ENCODE measurements around the gene MCF2L. TPM values are rescaled to one million over a fixed set of nuclear protein-coding genes. Genes with fewer than 3 reads are reported as not detected.

MCF2L gene
- total RNA-seq, 4 donors from 2014 or later, result 18.4 to 173 (median 57.6) TPM

DNA sequence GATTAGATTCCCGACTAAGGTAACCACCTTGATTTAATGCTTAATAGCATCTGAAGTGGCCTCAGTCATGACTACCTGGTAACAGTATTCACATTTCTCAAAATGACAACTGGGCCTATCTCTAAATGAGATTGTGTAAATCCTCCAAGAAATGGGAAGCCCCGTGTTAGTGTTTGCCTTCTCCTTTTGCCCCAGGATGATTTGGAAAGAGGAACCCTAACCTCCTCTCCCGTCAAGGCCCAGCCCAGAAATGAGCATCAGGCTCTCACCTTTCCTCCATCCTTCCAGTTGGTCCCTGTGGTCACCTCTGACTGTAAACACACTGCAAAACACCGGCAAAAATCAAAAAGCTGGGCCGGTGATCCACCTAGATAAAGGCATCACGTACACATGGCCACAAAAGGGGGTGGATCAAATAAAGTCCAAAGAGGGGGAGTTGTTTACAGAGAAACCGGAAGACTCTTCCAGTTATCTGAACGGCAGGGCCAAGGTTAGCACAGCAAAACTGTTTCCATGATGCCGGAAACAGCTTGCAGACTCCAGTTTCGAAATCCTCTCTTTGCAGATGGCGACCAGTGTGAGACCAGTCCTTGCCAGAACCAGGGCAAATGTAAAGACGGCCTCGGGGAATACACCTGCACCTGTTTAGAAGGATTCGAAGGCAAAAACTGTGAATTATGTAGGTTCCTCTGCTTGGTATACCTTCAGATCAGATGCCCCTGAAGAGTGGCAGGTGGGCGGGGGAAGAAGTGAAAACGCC, 170.0 kb downstream of the MCF2L start:
- TF ChIP-seq, protein P1, sequence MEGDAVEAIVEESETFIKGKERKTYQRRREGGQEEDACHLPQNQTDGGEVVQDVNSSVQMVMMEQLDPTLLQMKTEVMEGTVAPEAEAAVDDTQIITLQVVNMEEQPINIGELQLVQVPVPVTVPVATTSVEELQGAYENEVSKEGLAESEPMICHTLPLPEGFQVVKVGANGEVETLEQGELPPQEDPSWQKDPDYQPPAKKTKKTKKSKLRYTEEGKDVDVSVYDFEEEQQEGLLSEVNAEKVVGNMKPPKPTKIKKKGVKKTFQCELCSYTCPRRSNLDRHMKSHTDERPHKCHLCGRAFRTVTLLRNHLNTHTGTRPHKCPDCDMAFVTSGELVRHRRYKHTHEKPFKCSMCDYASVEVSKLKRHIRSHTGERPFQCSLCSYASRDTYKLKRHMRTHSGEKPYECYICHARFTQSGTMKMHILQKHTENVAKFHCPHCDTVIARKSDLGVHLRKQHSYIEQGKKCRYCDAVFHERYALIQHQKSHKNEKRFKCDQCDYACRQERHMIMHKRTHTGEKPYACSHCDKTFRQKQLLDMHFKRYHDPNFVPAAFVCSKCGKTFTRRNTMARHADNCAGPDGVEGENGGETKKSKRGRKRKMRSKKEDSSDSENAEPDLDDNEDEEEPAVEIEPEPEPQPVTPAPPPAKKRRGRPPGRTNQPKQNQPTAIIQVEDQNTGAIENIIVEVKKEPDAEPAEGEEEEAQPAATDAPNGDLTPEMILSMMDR (IDR thresholded peaks at IDR 0.05; ENCODE audit: low read depth), result no peak

DNA sequence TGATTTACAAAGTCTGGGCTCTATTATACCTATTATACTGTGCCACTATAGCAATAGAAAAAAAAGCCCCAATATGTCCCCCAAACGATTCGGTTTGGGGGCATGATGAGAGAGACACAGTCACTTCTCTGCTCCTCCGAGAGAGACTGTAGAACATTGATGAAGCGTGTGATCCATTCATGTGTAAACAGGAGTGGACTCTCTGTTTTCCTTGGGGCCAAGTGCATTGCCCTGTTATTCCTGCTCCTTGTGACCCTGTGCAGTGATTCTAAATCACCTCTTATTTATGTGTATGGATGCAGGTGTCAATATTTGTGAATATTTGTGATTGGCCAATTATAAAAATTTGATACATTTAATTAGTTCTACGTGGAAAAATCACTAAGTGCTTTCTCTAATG, 170.6 kb downstream of the MCF2L start:
- TF ChIP-seq, protein P1 (IDR thresholded peaks at IDR 0.05; ENCODE audit: low read depth), result no peak

DNA sequence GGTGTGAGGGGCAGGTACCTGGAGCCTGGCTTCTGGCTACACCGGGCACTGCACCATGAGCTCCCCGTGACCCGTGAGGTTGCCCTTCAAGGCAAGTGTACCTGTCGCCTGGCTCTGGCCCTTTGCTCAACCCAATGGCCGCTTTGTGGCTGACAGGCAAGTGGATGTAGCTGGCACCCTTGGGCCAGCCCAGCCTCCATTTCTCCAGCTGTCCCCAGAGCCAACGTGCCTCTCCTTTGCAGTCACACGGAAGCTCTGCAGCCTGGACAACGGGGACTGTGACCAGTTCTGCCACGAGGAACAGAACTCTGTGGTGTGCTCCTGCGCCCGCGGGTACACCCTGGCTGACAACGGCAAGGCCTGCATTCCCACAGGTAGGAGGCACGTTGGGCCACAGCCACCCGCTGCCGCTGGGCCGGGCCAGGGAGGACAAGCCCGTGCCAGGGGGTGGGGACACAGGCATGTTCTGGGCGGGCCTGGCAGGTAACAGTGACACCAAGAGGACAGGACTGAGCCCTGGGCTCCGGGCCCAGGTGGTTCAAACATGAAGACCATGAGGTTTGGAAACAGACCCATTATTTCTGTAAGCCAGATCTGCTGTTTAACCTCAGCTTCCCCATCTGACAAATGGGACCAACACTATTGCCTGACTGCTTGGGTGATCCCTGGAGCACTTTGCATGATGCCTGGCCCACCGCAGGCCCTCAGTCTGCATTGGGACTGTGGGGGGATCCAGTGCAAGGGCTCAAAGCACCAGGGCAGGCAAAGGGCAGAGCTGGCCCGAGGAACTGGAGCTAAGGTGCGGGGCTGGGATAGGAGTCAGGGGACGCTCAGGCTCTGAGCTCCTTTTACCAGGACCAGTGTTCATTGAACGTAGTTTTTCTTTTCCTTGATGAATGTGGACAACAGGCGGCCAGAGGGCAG, 171.9 kb downstream of the MCF2L start:
- TF ChIP-seq, protein P1 (IDR thresholded peaks at IDR 0.05; ENCODE audit: low read depth), result no peak

DNA sequence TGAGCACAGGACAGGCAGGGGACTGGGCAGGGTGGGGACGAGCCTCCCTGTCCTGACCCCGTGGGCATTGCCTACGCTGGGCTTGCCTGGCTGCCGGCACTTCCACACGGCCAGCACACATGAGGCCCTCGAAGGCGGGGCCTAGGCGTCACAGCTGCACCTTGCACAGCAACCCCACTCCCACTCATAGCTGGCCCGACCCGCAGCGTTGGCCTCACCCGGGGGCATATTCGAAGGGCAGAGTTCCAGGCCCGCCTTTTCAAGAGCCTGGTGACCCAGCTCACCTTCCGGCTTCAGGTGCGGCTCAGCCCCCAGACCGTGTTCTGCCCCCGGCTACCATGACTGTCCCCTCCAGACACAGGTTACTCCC, 172.6 kb downstream of the MCF2L start:
- TF ChIP-seq, protein P1 (IDR thresholded peaks at IDR 0.05; ENCODE audit: low read depth), result no peak

DNA sequence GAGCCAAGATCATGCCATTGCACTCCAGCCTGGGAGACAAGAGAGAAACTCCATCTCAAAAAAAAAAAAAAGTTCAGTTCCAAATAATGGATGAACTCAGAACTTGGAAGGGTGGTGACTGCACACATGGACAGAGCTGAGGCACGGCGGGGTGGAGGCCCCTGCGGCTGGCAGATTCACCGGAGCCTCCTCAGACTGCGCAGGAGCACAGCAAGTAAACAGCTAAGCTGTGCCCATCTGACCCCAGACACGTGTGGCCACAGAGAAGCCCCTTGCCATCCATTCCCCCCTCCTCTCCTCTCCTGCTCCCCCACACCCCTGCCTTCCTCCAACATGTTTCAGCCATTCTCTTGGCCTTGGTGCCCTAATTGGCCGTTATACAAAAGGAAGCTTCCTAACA, 173.9 kb downstream of the MCF2L start:
- TF ChIP-seq, protein P1 (IDR thresholded peaks at IDR 0.05; ENCODE audit: low read depth), result no peak

DNA sequence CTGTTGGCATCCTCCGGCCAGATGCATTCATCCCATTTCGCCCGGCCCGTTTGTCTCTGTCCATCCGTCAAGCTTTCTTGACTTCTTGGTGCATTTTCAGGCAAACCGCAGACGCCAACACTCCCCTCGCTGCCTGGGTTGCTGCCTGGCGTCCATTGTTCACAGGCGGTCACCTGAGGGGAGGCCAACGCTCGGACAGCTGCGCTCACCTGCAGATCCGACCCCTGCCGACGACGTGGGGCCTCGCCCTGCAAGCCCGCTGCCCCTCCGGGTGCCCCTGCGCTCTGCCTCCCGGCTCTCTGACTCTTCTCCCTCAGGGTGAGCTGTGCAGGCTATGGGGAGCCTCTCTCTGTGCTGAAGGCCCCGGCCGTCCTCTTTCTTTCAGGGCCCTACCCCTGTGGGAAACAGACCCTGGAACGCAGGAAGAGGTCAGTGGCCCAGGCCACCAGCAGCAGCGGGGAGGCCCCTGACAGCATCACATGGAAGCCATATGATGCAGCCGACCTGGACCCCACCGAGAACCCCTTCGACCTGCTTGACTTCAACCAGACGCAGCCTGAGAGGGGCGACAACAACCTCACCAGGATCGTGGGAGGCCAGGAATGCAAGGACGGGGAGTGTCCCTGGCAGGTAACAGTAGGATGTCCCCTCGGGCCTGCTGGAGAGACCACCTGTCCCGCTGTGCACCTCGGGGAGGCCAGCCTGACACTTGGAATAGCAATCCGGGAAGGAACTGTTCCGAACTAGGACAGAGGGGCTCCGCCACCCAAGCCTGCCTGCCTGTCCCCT, 174.6 kb downstream of the MCF2L start:
- TF ChIP-seq, protein P1 (IDR thresholded peaks at IDR 0.05; ENCODE audit: low read depth), result no peak
